ENCODE data around the gene LRRC47.

The LRRC47 gene

GRCh38 chr1:3790952-3791351 is 5.3 kb downstream of the LRRC47 start:
- no peak for TF ChIP-seq CTCF (IDR thresholded peaks at IDR 0.05; ENCODE audit: insufficient read depth, low read length, poor library complexity, severe bottlenecking)
- peaks cover 20% of the 10 kb centered on the region for H3K36me3 ChIP-seq (ENCODE audit: control insufficient read depth, insufficient read depth, low read length)
- no peak for DNase-seq (ENCODE audit: extremely low read depth, insufficient read length)
- no peaks in the 10 kb centered on the region for H3K27me3 ChIP-seq (replicated peaks; ENCODE audit: control insufficient read depth, insufficient read depth, low read length)
- no peak overlapping the region for H3K4me3 ChIP-seq (replicated peaks; ENCODE audit: low read depth, low read length)

- no peak for TF ChIP-seq CTCF (IDR thresholded peaks at IDR 0.05; ENCODE audit: insufficient read depth, low read length, poor library complexity, severe bottlenecking)
- H3K4me3 ChIP-seq (replicated peaks; ENCODE audit: low read depth, low read length) = no peak overlapping the region
- no peak for DNase-seq (ENCODE audit: extremely low read depth, insufficient read length)
- no peaks in the 10 kb centered on the region for H3K27me3 ChIP-seq (replicated peaks; ENCODE audit: control insufficient read depth, insufficient read depth, low read length)
- peaks cover 20% of the 10 kb centered on the region for H3K36me3 ChIP-seq (ENCODE audit: control insufficient read depth, insufficient read depth, low read length)
Measured at GRCh38 chr1:3790500-3790923, 5.8 kb downstream of the LRRC47 start.

- peaks cover 24% of the 10 kb centered on the region for H3K36me3 ChIP-seq (ENCODE audit: control insufficient read depth, insufficient read depth, low read length)
- TF ChIP-seq CTCF (IDR thresholded peaks at IDR 0.05; ENCODE audit: insufficient read depth, low read length, poor library complexity, severe bottlenecking) = no peak
- no peaks in the 10 kb centered on the region for H3K27me3 ChIP-seq (replicated peaks; ENCODE audit: control insufficient read depth, insufficient read depth, low read length)
- DNase-seq (ENCODE audit: extremely low read depth, insufficient read length) = no peak
- no peak overlapping the region for H3K4me3 ChIP-seq (replicated peaks; ENCODE audit: low read depth, low read length)
Measured at GRCh38 chr1:3789421-3790300, 6.6 kb downstream of the LRRC47 start.

- H3K36me3 ChIP-seq (ENCODE audit: control insufficient read depth, insufficient read depth, low read length) = peaks cover 26% of the 10 kb centered on the region
- no peaks in the 10 kb centered on the region for H3K27me3 ChIP-seq (replicated peaks; ENCODE audit: control insufficient read depth, insufficient read depth, low read length)
- DNase-seq (ENCODE audit: extremely low read depth, insufficient read length) = no peak
- H3K4me3 ChIP-seq (replicated peaks; ENCODE audit: low read depth, low read length) = no peak overlapping the region
- TF ChIP-seq CTCF (IDR thresholded peaks at IDR 0.05; ENCODE audit: insufficient read depth, low read length, poor library complexity, severe bottlenecking) = no peak
Measured at GRCh38 chr1:3788756-3789420, 7.4 kb downstream of the LRRC47 start.

GRCh38 chr1:3787745-3788605 is 8.3 kb downstream of the LRRC47 start:
- Histone ChIP-seq H3K36me3 (ENCODE audit: control insufficient read depth, insufficient read depth, low read length) (peaks cover 26% of the 10 kb centered on the region), H3K4me3 (replicated peaks; ENCODE audit: low read depth, low read length) (no peak overlapping the region), H3K27me3 (replicated peaks; ENCODE audit: control insufficient read depth, insufficient read depth, low read length) (no peaks in the 10 kb centered on the region)
- no peak for TF ChIP-seq CTCF (IDR thresholded peaks at IDR 0.05; ENCODE audit: insufficient read depth, low read length, poor library complexity, severe bottlenecking)
- DNase-seq (ENCODE audit: extremely low read depth, insufficient read length) = no peak

Data from GM06990 (cell line).